Prostate gland (tissue), 2 donors: ENCODE data around the gene BLNK. TPM values are rescaled to one million over a fixed set of nuclear protein-coding genes. Genes with fewer than 3 reads are reported as not detected.

Experiments
- DNase-seq: peaks from one replicate; pipeline ENCODE4 v3.0.0-alpha.2; 2019; ENCODE audit warnings: low spot score
- H3K27ac ChIP-seq, 2 donors: fragments of 200-600 bp; sonication (generic); 2 replicates each; pipeline ENCODE4 v1.5.1; 2017 to 2019
- H3K27me3 ChIP-seq: fragments of 200-600 bp; sonication (generic); replicated peaks from 2 replicates; pipeline ENCODE4 v1.5.1; 2019; ENCODE audit not compliant: insufficient read depth
- H3K36me3 ChIP-seq, 2 donors: fragments of 200-600 bp; sonication (generic); 1 replicate in 1 of 2; 2 replicates in 1 of 2; pipeline versions ENCODE4 v1.5.1 to v1.8.1; 2017 to 2019
- H3K4me1 ChIP-seq: fragments of 200-600 bp; sonication (generic); replicated peaks from 2 replicates; pipeline ENCODE4 v1.5.1; 2019
- H3K4me3 ChIP-seq, 2 donors: fragments of 200-600 bp; sonication (generic); 2 replicates each; pipeline ENCODE4 v1.5.1; 2017 to 2019
- H3K9me3 ChIP-seq: fragments of 200-600 bp; sonication (generic); 2 replicates; pipeline ENCODE4 v1.5.1; 2017
- CTCF ChIP-seq, 4 experiments: fragments of 200-600 bp in 2 of 4; fragments of 450-650 bp in 2 of 4; sonication (generic) in 2 of 4; IDR thresholded peaks; 1 replicate in 3 of 4; 2 replicates in 1 of 4; pipeline ENCODE4 v1.5.1; 2016 to 2019; ENCODE audit warnings: antibody characterized with exemption in 4 of 4, mild to moderate bottlenecking in 2 of 4, moderate library complexity in 2 of 4
- POLR2A ChIP-seq: fragments of 450-650 bp; IDR thresholded peaks from one replicate; pipeline ENCODE4 v1.6.1; 2016; ENCODE audit warnings: antibody characterized with exemption, mild to moderate bottlenecking
- POLR2AphosphoS5 ChIP-seq: sonication (generic); formaldehyde crosslinking; IDR thresholded peaks from one replicate; pipeline ENCODE4 v1.6.1; 2017; ENCODE audit warnings: antibody characterized with exemption
- WGBS: methylation state at CpG from one replicate; pipeline ENCODE4 v1.1.5; 2018; 5-methylcytosine and 5-hydroxymethylcytosine counted together
- intact Hi-C: fragments of 100-400 bp; cut with DNase I; formaldehyde crosslinking; loops from one replicate; pipeline ENCODE4 v1.14.2; 2022
- total RNA-seq, 2 donors: library from RNA; depleted of rRNA; stranded (reverse); fragments of >200 nt; gene quantifications; one replicate each; pipeline ENCODE4 v1.1.0, GENCODE V29; 2016

BLNK gene
- total RNA-seq, 2 donors from 2014 or later, result 4.8 to 8.2 TPM

- H3K4me1 ChIP-seq, result no peaks in the 10 kb centered on the region
- H3K9me3 ChIP-seq, result no peaks in the 10 kb centered on the region
- WGBS, result 63% methylated on average over 4 of the region's 4 CpGs
- no peak overlapping the region for H3K27ac ChIP-seq
- intact Hi-C loops, result no loop called here
- no peak for TF ChIP-seq CTCF (IDR thresholded peaks at IDR 0.05)
- no peak for TF ChIP-seq POLR2A
- no peak for TF ChIP-seq POLR2AphosphoS5
- H3K4me3 ChIP-seq, result no peak overlapping the region
- no peaks in the 10 kb centered on the region for H3K36me3 ChIP-seq
- H3K27me3 ChIP-seq, result no peaks in the 10 kb centered on the region
- no peak for DNase-seq
These were observed 8.2 kb downstream of the BLNK start for GRCh38 chr10:96263176-96263575.

- H3K4me3 ChIP-seq, result no peak overlapping the region
- H3K27ac ChIP-seq, result no peak overlapping the region
- no peaks in the 10 kb centered on the region for H3K36me3 ChIP-seq
- H3K27me3 ChIP-seq, result no peaks in the 10 kb centered on the region
- no peaks in the 10 kb centered on the region for H3K9me3 ChIP-seq
- intact Hi-C loops, result no loop called here
- H3K4me1 ChIP-seq, result no peaks in the 10 kb centered on the region
- TF ChIP-seq CTCF (IDR thresholded peaks at IDR 0.05) (no peak), POLR2AphosphoS5 (no peak), POLR2A (no peak)
- 80% methylated on average over 3 of the region's 3 CpGs for WGBS
- DNase-seq, result no peak
These were observed 9.4 kb downstream of the BLNK start for GRCh38 chr10:96261930-96262329.

GRCh38 chr10:96261132-96261531 is 10.2 kb downstream of the BLNK start:
- no peak for DNase-seq
- Histone ChIP-seq H3K36me3 (no peaks in the 10 kb centered on the region), H3K4me3 (no peak overlapping the region), H3K4me1 (no peaks in the 10 kb centered on the region), H3K27ac (no peak overlapping the region), H3K27me3 (no peaks in the 10 kb centered on the region), H3K9me3 (no peaks in the 10 kb centered on the region)
- 94% methylated on average over 2 of the region's 2 CpGs for WGBS
- intact Hi-C loops, result no loop called here
- TF ChIP-seq CTCF (IDR thresholded peaks at IDR 0.05), result no peak
- TF ChIP-seq POLR2AphosphoS5, result no peak
- TF ChIP-seq POLR2A, result no peak

GRCh38 chr10:96260014-96260413 is 11.4 kb downstream of the BLNK start:
- H3K27me3 ChIP-seq, result no peaks in the 10 kb centered on the region
- H3K27ac ChIP-seq, result no peak overlapping the region
- no peak for DNase-seq
- 39% methylated on average over 3 of the region's 3 CpGs for WGBS
- H3K4me3 ChIP-seq, result no peak overlapping the region
- H3K36me3 ChIP-seq, result no peaks in the 10 kb centered on the region
- TF ChIP-seq POLR2AphosphoS5 (no peak), POLR2A (no peak), CTCF (IDR thresholded peaks at IDR 0.05) (no peak)
- H3K4me1 ChIP-seq, result no peaks in the 10 kb centered on the region
- H3K9me3 ChIP-seq, result no peaks in the 10 kb centered on the region
- intact Hi-C loops, result no loop called here

GRCh38 chr10:96259150-96259549 is 12.2 kb downstream of the BLNK start:
- Histone ChIP-seq H3K36me3 (no peaks in the 10 kb centered on the region), H3K9me3 (no peaks in the 10 kb centered on the region), H3K27me3 (no peaks in the 10 kb centered on the region), H3K27ac (no peak overlapping the region), H3K4me1 (no peaks in the 10 kb centered on the region), H3K4me3 (no peak overlapping the region)
- intact Hi-C loops, result no loop called here
- no peak for DNase-seq
- WGBS, result 57% methylated on average over 6 of the region's 6 CpGs
- no peak for TF ChIP-seq CTCF (IDR thresholded peaks at IDR 0.05)
- TF ChIP-seq POLR2A, result no peak
- TF ChIP-seq POLR2AphosphoS5, result no peak
